HG03439 (cell line): ENCODE measurements around the gene INPP4A.

Source experiments
- ATAC-seq: cut with Tn5 transposase; IDR thresholded peaks from one replicate; pipeline ENCODE4 v1.9.1; 2021; ENCODE audit warnings: mild to moderate bottlenecking, moderate library complexity; ENCODE audit not compliant: unreplicated experiment

Gene INPP4A

GRCh38 chr2:98473995-98474780 lies 29.5 kb downstream of the INPP4A start:
- ATAC-seq = no peak

DNA sequence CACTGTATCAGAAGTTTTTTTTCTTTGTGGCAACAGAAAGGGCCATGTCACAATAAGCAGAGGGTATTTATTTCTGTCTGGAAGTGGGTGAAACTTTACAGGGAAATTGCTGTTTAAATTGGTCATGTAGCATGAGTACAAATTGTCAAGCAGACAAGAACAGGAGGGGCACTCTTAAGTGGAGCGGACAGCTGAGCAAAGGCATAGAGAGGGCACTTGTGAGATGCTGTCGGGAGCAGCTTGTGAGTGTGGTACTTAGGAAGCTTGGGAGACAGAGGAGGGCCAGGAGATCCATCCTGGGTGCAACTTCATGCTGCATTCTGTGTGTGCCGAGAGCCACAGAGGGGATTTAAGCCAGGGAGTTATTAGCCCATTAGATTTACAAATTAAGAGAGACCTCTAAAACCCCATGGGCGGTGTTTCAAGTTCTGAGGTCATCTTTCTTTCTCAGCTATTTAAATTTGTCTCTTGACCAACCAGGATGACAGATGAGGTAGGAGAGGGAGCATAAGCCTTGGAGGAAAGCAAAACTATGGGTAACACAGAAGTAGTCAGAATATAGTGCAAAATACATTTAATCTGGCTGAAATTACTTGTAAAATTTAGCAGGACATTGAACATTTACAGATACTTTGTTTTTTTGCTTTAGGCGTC lies 30.4 kb downstream of the INPP4A start:
- no peak for ATAC-seq

DNA sequence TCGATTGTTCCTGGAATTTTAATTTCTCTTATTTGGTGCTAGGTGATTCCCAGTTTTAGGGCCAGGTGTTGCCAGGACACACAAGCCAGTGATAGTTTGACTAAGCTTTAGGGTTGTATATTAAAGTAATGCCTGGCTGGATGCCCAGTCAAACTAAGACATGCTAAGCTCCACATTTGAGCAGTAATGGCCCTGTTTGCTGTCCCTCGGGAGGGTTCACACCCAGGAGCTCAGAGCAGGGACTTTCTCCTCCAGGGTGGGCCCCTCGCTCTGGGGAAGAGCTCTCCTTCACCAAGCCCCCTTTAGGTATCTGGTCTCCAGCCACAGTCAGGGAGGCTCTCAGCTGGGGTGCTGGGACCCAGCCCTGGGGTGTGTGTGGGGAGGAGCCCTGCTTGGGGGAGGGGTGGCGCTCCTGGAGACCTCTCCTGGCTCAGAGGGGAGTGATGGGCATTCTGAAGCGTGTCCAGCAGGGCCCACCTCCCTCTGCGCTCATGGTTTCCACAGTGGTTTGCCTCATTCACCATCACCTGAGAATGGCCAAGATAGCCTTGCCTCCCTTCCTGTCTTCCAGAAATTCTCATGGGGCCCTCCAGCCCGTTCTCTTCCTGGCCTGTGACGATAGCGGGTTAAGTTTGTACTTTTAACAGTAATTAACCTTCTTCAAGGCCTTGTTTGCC lies 31.7 kb downstream of the INPP4A start:
- ATAC-seq = no peak

- ATAC-seq = no peak
Observed at GRCh38 chr2:98477036-98477435, 32.4 kb downstream of the INPP4A start.

- no peak for ATAC-seq
Observed at GRCh38 chr2:98477506-98477905, 32.8 kb downstream of the INPP4A start.

DNA sequence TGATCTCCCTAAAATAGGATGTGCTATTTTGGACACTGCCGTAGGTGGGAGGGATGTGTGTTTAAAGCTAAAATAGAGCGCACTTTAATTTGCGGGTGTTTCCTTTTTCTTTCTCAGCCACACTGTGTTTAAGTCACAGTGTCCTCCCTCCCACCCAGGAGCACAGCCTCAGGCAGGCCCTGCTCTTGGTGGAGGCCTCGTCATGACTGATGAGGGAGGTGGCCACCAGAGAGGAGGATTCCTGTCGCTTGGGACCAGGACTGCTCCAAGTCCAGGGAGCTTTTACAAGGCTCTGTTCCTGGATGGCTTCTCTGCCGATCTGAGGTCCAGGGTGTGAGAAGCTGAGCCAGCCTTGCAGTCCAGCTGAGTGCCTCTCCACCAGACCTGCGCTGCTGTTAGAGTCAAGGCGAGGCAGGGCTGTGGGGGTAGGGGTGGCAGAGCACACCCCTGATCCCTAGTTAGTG lies 33.5 kb downstream of the INPP4A start:
- ATAC-seq = no peak

DNA sequence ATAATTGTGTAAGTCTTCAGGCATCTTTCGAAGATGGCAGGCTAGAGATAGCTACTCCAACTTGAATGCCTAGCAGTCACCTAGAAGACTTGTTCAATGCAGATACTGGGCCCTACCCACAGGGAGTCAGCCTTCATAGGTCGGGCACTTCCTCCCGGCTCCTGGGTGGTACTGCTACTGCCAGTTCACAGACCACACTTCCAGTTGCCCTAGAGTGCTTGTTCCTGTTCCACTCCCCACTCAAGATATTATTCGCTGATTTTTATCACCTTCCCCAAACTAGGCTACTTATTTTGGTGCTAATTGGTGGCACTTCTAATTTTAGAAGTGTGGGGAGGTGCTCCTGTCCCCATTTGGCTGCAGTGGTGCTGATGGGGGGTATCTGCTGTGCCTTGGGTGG lies 34.2 kb downstream of the INPP4A start:
- no peak for ATAC-seq

DNA sequence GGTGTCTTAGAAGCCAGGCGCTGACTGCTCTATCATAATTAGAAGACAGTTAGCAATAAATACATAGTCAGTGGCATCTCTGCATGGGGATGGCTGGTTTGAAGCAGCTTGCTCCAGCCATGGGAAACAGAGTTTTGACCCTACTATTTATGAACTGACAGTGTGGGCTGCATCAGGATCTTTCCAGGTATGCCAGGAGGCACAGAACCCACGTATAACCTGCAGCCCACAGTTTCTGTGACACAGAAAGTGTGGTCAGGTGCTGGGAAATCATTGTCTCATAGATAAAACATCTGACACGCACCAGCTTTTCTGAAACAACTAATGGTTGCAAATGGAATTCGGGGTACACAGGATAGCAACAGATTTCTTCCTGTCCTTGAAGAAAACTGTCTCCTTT lies 34.7 kb downstream of the INPP4A start:
- no peak for ATAC-seq

DNA sequence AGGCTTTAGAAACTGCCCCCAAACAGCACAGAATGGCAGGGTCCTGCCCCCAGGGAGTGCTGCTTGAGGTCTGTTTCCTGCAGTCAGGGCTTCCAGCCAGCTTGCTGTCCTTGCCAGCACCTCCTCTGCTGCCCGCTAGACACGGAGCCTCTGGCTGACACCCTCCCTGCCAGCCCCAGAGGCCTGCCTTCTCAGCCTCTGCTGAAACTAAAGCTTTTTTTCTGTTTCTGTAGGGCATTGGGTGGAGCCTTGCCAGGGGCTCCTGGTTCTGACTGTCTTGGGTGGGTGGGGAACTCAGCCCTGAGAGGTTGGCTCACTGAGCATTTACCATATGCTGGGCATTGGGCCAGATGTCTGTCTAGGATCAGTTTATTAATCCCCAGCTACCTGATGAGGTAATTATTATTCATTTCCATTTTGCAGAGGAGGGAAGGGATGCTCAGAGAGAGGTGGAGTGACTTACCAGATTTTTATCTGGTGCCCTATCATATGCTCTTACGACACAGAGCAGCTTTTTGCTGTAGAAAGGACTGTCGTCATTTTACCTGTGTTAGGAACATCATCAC lies 35.4 kb downstream of the INPP4A start:
- no peak for ATAC-seq

DNA sequence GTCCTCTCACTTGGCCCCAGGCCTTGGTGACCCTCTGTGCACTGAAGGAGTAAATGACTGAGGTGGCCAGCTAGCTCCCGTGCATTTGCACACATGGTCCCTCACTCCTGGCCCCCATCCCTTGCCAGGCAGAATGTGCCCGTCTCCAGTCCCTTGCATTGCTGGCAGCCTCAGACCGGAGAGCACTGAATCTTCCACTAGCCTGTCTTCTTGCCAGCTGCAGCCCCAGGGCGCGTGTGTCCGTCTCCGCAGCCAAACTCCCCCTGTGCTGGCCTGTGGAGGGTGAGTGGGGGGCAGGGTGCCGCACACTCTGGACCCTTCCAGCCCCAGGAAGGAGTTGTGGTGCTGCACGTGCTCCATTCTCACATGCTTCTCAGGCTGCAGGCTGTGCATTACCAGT lies 35.9 kb downstream of the INPP4A start:
- no peak for ATAC-seq

- ATAC-seq = no peak
Observed at GRCh38 chr2:98482362-98482761, 37.7 kb downstream of the INPP4A start.

DNA sequence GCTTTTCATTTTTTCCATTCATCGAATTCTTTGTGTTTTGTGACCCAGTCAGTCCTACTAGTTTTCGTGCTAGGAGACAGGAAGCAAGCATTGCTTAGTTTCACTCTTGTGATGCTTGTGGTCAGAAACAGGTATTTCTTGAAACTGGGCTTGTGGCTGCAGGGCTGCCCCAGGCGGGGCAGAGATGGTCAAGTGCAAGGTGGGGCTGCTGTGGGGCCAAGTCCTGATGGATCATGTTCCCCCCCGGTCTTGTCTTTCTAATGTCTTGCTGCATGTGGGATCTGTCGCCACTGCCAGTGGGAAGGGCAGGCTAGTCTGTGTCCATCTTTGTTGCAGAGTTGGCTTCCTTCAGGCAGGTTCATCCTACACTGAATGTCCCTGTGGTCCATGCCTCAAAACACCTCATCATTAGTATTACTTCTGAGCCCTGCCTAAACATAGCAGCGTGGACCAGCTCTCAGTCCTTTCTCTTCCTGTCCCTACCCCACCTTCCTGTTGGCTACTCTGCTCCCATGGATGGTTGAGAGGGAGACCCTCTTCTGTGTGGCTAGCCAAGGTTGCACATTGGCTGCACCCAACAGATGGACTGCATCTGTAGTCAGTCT lies 38.7 kb downstream of the INPP4A start:
- ATAC-seq = peak; percentile 74

DNA sequence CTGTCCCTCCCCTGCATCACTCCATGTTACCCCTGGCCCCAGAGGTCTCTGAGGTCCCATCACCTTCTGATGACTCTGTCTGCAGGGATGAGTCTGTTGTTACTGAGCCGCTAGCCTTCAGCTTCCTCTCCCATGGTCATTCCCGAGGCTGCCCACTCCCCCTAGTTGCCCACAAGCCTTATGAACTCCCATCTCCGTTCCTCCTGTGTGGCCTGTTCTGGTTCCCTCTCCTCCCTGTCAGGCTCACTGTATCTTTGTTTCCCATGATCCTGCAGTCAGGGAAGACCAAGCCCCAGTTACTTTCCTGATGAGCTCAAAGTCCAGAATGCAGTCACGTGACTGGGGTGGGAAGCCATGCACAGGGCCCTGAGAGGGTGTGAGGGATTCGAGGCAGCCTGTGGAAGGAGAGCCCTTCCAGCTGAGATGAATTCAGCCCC lies 39.5 kb downstream of the INPP4A start:
- ATAC-seq = no peak

DNA sequence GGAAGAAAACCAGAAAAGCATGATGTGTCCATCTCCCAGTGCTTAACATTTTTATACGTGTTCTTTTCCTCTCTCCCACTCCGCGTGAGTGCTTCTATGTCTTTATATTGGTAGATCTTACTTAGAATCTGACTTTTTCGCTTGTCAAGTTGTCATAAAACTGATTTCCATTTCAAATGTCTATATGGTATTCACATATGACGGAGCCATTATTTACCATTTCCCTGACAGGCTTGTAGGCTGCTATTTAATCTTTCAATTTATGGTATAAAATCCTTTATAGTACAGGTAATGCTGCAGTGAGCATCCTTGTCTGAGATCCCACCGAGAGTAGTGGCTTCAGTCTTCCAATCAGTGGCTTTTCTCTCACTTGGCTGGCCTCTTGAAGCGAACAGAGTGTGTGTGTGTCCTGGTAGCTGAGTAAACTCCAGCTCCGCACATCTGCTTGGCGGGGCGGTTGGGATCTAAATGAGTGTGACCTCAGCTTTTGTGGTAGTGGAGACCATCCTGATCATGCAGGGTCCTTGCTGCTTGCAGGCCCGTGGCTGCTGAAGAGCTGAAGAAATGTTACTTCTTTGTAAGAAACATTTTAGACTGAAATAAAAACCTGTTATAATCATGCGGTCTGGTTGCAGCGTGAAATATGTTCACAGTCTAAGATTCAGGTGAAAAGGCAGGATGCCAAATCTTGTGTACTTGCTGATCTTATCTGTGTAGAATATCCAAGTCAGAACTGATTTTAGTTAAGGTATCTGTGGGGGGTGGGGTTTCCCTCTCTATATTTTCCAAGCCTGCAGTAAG lies 40.2 kb downstream of the INPP4A start:
- no peak for ATAC-seq

DNA sequence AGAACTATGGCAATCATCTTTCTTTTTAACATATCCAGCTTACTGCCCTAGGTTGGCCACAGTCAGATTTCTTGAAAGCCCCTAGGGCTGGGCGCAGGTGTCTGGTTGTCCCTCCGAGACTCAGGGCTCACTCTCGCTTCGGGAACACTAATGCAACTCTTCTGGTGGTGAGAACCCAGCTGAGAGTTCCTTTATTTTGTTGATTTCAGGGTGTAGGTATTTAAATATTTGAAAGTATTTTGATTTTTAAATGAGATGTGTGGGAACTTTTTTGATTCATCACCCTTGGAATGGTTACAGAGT lies 40.7 kb downstream of the INPP4A start:
- ATAC-seq = no peak

DNA sequence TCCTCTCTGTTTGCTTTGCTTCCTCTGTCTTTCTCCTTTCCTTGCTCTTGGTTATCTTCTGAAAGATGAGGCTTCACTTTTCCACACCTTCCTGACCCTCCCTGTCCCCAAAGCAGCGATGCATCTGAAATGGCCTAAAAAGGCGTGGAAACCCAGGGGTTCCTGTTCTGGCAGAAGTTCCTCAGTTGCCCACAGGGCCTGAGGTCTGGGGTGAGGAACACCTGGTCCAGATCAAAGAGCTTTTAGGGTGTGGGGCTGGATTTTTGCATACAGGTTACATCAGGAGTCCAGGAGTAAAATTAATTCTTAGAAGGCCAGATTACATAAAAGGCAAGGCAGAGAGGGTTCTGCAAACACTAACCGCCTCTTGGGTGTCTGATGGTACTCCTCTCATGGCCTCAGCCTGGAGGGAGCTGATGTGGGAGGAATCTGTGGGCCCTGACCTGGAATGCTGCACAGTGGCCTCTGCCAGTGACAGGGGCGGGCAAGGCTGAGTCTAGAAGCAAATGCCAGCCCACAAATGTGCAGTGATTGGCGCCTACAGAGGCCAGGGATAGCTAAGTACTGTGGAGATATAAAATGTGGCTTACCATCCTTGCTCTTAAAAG lies 41.8 kb downstream of the INPP4A start:
- no peak for ATAC-seq

GRCh38 chr2:98487101-98487805 lies 42.6 kb downstream of the INPP4A start:
- ATAC-seq = no peak

DNA sequence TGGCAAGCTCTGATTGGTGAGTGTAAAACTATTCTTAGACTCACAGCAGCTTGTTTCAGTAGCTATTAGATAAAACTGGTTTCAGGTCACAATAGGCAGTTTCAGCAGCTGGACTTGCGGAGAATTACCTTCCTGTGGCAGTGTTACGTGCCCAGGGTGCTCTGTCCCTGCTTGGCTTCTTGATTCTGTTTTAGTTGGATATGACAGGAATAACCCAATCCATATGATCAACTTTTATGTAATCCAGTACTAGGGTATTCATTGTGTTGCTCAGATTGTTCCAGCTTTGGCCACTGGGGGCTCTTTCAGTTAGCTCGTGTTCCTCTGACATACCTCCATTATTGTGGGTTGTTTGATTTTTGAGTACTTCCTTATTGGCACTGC lies 43.1 kb downstream of the INPP4A start:
- ATAC-seq = peak; percentile 53

- ATAC-seq = no peak
Observed at GRCh38 chr2:98488252-98488651, 43.6 kb downstream of the INPP4A start.

- no peak for ATAC-seq
Observed at GRCh38 chr2:98489486-98489885, 44.8 kb downstream of the INPP4A start.
